SHP77 treated with DMSO at 0.1 percent for 48 hours (cell line): ENCODE measurements around the gene PLCB2.

Source experiments
- DNase-seq: peaks from one replicate; lab custom pipeline; 2025; lab: John Stamatoyannopoulos, UW

PLCB2 gene

GRCh38 chr15:40323953-40324937, 16.5 kb upstream of the PLCB2 start:
- no peak for DNase-seq

GRCh38 chr15:40323239-40323952, 15.7 kb upstream of the PLCB2 start, which contains the start of gene INAFM2:
TSS of gene INAFM2 (plus strand) at chr15:40323692. CDS start at chr15:40324056, 364 bp downstream.
- DNase-seq = peak; percentile 89

- no peak for DNase-seq
Observed at GRCh38 chr15:40322531-40323238, 14.9 kb upstream of the PLCB2 start.

GRCh38 chr15:40320931-40321371, 13.2 kb upstream of the PLCB2 start:
- peak; percentile 36 for DNase-seq

- DNase-seq = no peak
Observed at GRCh38 chr15:40320409-40320808, 12.7 kb upstream of the PLCB2 start.

GRCh38 chr15:40317580-40317979, 9.8 kb upstream of the PLCB2 start:
- DNase-seq = no peak

GRCh38 chr15:40316931-40317330, 9.2 kb upstream of the PLCB2 start:
- DNase-seq = no peak

GRCh38 chr15:40314723-40315276, 7.1 kb upstream of the PLCB2 start:
- no peak for DNase-seq

- peak; percentile 60 for DNase-seq
Observed at GRCh38 chr15:40313531-40314398, 6.0 kb upstream of the PLCB2 start.

- no peak for DNase-seq
Observed at GRCh38 chr15:40312370-40313158, 4.8 kb upstream of the PLCB2 start.

GRCh38 chr15:40310993-40311392, 3.3 kb upstream of the PLCB2 start:
- no peak for DNase-seq

- DNase-seq = no peak
Observed at GRCh38 chr15:40310001-40310959, 2.5 kb upstream of the PLCB2 start.

GRCh38 chr15:40309344-40309862, 1.7 kb upstream of the PLCB2 start:
- DNase-seq = no peak

GRCh38 chr15:40306908-40307307, 827 bp downstream of the PLCB2 start:
- DNase-seq = no peak

- DNase-seq = no peak
Observed at GRCh38 chr15:40306371-40306770, 1.4 kb downstream of the PLCB2 start.

- DNase-seq = no peak
Observed at GRCh38 chr15:40305281-40305680, 2.5 kb downstream of the PLCB2 start.

GRCh38 chr15:40303576-40303975, 4.2 kb downstream of the PLCB2 start:
- no peak for DNase-seq

GRCh38 chr15:40302981-40303380, 4.8 kb downstream of the PLCB2 start:
- no peak for DNase-seq
